ENCODE data around the gene TANC1.

The TANC1 gene

GRCh38 chr2:158997037-158997790 is 28.8 kb downstream of the TANC1 start:
- no peaks in the 10 kb centered on the region for H3K36me3 Mint-ChIP-seq
- H3K27me3 Mint-ChIP-seq = no peaks in the 10 kb centered on the region
- no peak overlapping the region for H3K27ac Mint-ChIP-seq
- H3K4me1 Mint-ChIP-seq = no peaks in the 10 kb centered on the region
- no peaks in the 10 kb centered on the region for H3K9me3 Mint-ChIP-seq
- H3K4me3 Mint-ChIP-seq = no peak overlapping the region

- Mint-ChIP-seq H3K27me3 (no peaks in the 10 kb centered on the region), H3K36me3 (no peaks in the 10 kb centered on the region), H3K4me1 (no peaks in the 10 kb centered on the region), H3K27ac (no peak overlapping the region), H3K9me3 (no peaks in the 10 kb centered on the region), H3K4me3 (no peak overlapping the region)
These were observed 30.3 kb downstream of the TANC1 start for GRCh38 chr2:158998551-158999248.

- Mint-ChIP-seq H3K4me1 (no peaks in the 10 kb centered on the region), H3K4me3 (no peak overlapping the region), H3K36me3 (no peaks in the 10 kb centered on the region), H3K27me3 (no peaks in the 10 kb centered on the region), H3K9me3 (no peaks in the 10 kb centered on the region), H3K27ac (no peak overlapping the region)
These were observed 31.0 kb downstream of the TANC1 start for GRCh38 chr2:158999458-158999857.

GRCh38 chr2:159000072-159000471 is 31.6 kb downstream of the TANC1 start:
- H3K4me3 Mint-ChIP-seq = no peak overlapping the region
- no peaks in the 10 kb centered on the region for H3K27me3 Mint-ChIP-seq
- no peaks in the 10 kb centered on the region for H3K9me3 Mint-ChIP-seq
- H3K36me3 Mint-ChIP-seq = no peaks in the 10 kb centered on the region
- H3K27ac Mint-ChIP-seq = no peak overlapping the region
- H3K4me1 Mint-ChIP-seq = no peaks in the 10 kb centered on the region

GRCh38 chr2:159002462-159003111 is 34.1 kb downstream of the TANC1 start:
- Mint-ChIP-seq H3K4me3 (no peak overlapping the region), H3K27me3 (no peaks in the 10 kb centered on the region), H3K4me1 (no peaks in the 10 kb centered on the region), H3K36me3 (no peaks in the 10 kb centered on the region), H3K9me3 (no peaks in the 10 kb centered on the region), H3K27ac (no peak overlapping the region)

GRCh38 chr2:159003555-159003954 is 35.1 kb downstream of the TANC1 start:
- H3K9me3 Mint-ChIP-seq = no peaks in the 10 kb centered on the region
- no peaks in the 10 kb centered on the region for H3K36me3 Mint-ChIP-seq
- H3K27me3 Mint-ChIP-seq = no peaks in the 10 kb centered on the region
- no peaks in the 10 kb centered on the region for H3K4me1 Mint-ChIP-seq
- no peak overlapping the region for H3K4me3 Mint-ChIP-seq
- no peak overlapping the region for H3K27ac Mint-ChIP-seq

- Mint-ChIP-seq H3K27me3 (no peaks in the 10 kb centered on the region), H3K4me1 (no peaks in the 10 kb centered on the region), H3K36me3 (no peaks in the 10 kb centered on the region), H3K27ac (no peak overlapping the region), H3K9me3 (no peaks in the 10 kb centered on the region), H3K4me3 (no peak overlapping the region)
These were observed 36.4 kb downstream of the TANC1 start for GRCh38 chr2:159004849-159005248.

GRCh38 chr2:159009940-159010339 is 41.5 kb downstream of the TANC1 start:
- no peaks in the 10 kb centered on the region for H3K9me3 Mint-ChIP-seq
- H3K4me1 Mint-ChIP-seq = no peaks in the 10 kb centered on the region
- H3K27me3 Mint-ChIP-seq = peaks cover 2% of the 10 kb centered on the region
- no peak overlapping the region for H3K4me3 Mint-ChIP-seq
- H3K27ac Mint-ChIP-seq = no peak overlapping the region
- H3K36me3 Mint-ChIP-seq = no peaks in the 10 kb centered on the region

GRCh38 chr2:159010340-159010739 is 41.9 kb downstream of the TANC1 start:
- Mint-ChIP-seq H3K36me3 (no peaks in the 10 kb centered on the region), H3K9me3 (no peaks in the 10 kb centered on the region), H3K4me1 (no peaks in the 10 kb centered on the region), H3K27me3 (peaks cover 2% of the 10 kb centered on the region), H3K27ac (no peak overlapping the region), H3K4me3 (no peak overlapping the region)

- no peaks in the 10 kb centered on the region for H3K36me3 Mint-ChIP-seq
- H3K4me3 Mint-ChIP-seq = no peak overlapping the region
- peaks cover 2% of the 10 kb centered on the region for H3K27me3 Mint-ChIP-seq
- no peak overlapping the region for H3K27ac Mint-ChIP-seq
- H3K4me1 Mint-ChIP-seq = no peaks in the 10 kb centered on the region
- H3K9me3 Mint-ChIP-seq = no peaks in the 10 kb centered on the region
These were observed 42.5 kb downstream of the TANC1 start for GRCh38 chr2:159010963-159011362.

- Mint-ChIP-seq H3K27ac (no peak overlapping the region), H3K27me3 (peaks cover 2% of the 10 kb centered on the region), H3K36me3 (no peaks in the 10 kb centered on the region), H3K4me3 (no peak overlapping the region), H3K9me3 (peaks cover 5% of the 10 kb centered on the region), H3K4me1 (no peaks in the 10 kb centered on the region)
These were observed 43.7 kb downstream of the TANC1 start for GRCh38 chr2:159012142-159012541.

- Mint-ChIP-seq H3K27ac (no peak overlapping the region), H3K9me3 (peaks cover 5% of the 10 kb centered on the region), H3K4me1 (no peaks in the 10 kb centered on the region), H3K27me3 (peaks cover 2% of the 10 kb centered on the region), H3K36me3 (no peaks in the 10 kb centered on the region), H3K4me3 (no peak overlapping the region)
These were observed 44.7 kb downstream of the TANC1 start for GRCh38 chr2:159013103-159013502.

- H3K4me1 Mint-ChIP-seq = no peaks in the 10 kb centered on the region
- H3K27me3 Mint-ChIP-seq = peaks cover 2% of the 10 kb centered on the region
- H3K27ac Mint-ChIP-seq = no peak overlapping the region
- peaks cover 5% of the 10 kb centered on the region for H3K9me3 Mint-ChIP-seq
- no peaks in the 10 kb centered on the region for H3K36me3 Mint-ChIP-seq
- no peak overlapping the region for H3K4me3 Mint-ChIP-seq
These were observed 46.7 kb downstream of the TANC1 start for GRCh38 chr2:159015174-159015573.

GRCh38 chr2:159015823-159016222 is 47.4 kb downstream of the TANC1 start:
- no peaks in the 10 kb centered on the region for H3K36me3 Mint-ChIP-seq
- H3K27ac Mint-ChIP-seq = no peak overlapping the region
- H3K9me3 Mint-ChIP-seq = peaks cover 5% of the 10 kb centered on the region
- no peak overlapping the region for H3K4me3 Mint-ChIP-seq
- peaks cover 2% of the 10 kb centered on the region for H3K27me3 Mint-ChIP-seq
- H3K4me1 Mint-ChIP-seq = no peaks in the 10 kb centered on the region

- no peaks in the 10 kb centered on the region for H3K4me1 Mint-ChIP-seq
These were observed 49.4 kb downstream of the TANC1 start for GRCh38 chr2:159017837-159018236.

GRCh38 chr2:159019021-159019420 is 50.6 kb downstream of the TANC1 start:
- Mint-ChIP-seq H3K4me3 (no peak overlapping the region), H3K4me1 (no peaks in the 10 kb centered on the region), H3K27me3 (no peaks in the 10 kb centered on the region), H3K9me3 (peaks cover 5% of the 10 kb centered on the region), H3K36me3 (no peaks in the 10 kb centered on the region), H3K27ac (no peak overlapping the region)

More at GRCh38 chr2:159017837-159018236, 49.4 kb downstream of the TANC1 start:
- peaks cover 5% of the 10 kb centered on the region for H3K9me3 Mint-ChIP-seq
- H3K4me3 Mint-ChIP-seq = no peak overlapping the region
- no peaks in the 10 kb centered on the region for H3K27me3 Mint-ChIP-seq
- H3K27ac Mint-ChIP-seq = no peak overlapping the region
- H3K36me3 Mint-ChIP-seq = no peaks in the 10 kb centered on the region

Data from activated naive CD4-positive, alpha-beta T cell treated with anti-CD3 and anti-CD28 coated beads, Interleukin-2, amount 50 U/mL, for 24 hours (primary cell).